Naive thymus-derived CD4-positive, alpha-beta T cell (primary cell): ENCODE measurements around the gene DBF4B. TPM values are rescaled to one million over a fixed set of nuclear protein-coding genes. Genes with fewer than 3 reads are reported as not detected.
A peak's percentile ranks its signal among the peaks of the same experiment; 100 is the strongest.
"Not testable (repeated sequence)": the region's sequence is repeated elsewhere in the genome, so short reads cannot be mapped to it uniquely, and the experiment has no call there.

Experiments used
- ATAC-seq: fragments of 150-1000 bp; cut with Tn5 transposase; 2 replicates; pipeline ENCODE4 v1.10.0; 2021; ENCODE audit warnings: mild to moderate bottlenecking, moderate library complexity
- CTCF ChIA-PET: fragments of 350-600 bp; sonication (Branson Sonifier 250); formaldehyde crosslinking; loops from one replicate; lab custom pipeline; 2021; ENCODE audit warnings: antibody characterized with exemption; lab: Charles Lee
- POLR2A ChIA-PET: fragments of 350-600 bp; sonication (Branson Sonifier 250); formaldehyde crosslinking; loops from one replicate; lab custom pipeline; 2021; ENCODE audit warnings: antibody characterized with exemption, inconsistent platforms; lab: Charles Lee
- DNase-seq, 9 donors: peaks; one replicate each; pipeline versions ENCODE4 v3.0.0 to v3.0.0-alpha.2; 2020 to 2022; ENCODE audit warnings: mixed read lengths in 1 of 9
- H3K27ac ChIP-seq: one replicate; pipeline ENCODE4 v1.7.0; 2013; ENCODE audit warnings: mild to moderate bottlenecking, low read depth, low read length, moderate library complexity
- H3K27me3 ChIP-seq, 2 donors: one replicate each; pipeline ENCODE4 v1.7.0; 2013; ENCODE audit warnings: low read length in 2 of 2, mild to moderate bottlenecking in 2 of 2, moderate library complexity in 2 of 2; ENCODE audit not compliant: control insufficient read depth in 2 of 2, insufficient read depth in 2 of 2
- H3K36me3 ChIP-seq, 3 experiments: 1 replicate in 2 of 3; 2 replicates in 1 of 3; pipeline ENCODE4 v1.7.0; 2013; ENCODE audit warnings: low read length in 3 of 3, mild to moderate bottlenecking in 3 of 3, moderate library complexity in 1 of 3; ENCODE audit not compliant: insufficient read depth in 3 of 3, control insufficient read depth in 2 of 3
- H3K4me1 ChIP-seq, 2 donors: one replicate each; pipeline ENCODE4 v1.7.0; 2013; ENCODE audit warnings: low read length in 2 of 2, mild to moderate bottlenecking in 2 of 2, moderate library complexity in 1 of 2; ENCODE audit not compliant: control insufficient read depth in 2 of 2, insufficient read depth in 2 of 2
- H3K4me3 ChIP-seq: 2 replicates; pipeline ENCODE4 v1.7.0; 2013; ENCODE audit warnings: mild to moderate bottlenecking, low read length
- H3K9me3 ChIP-seq, 3 experiments: 1 replicate in 2 of 3; 2 replicates in 1 of 3; pipeline ENCODE4 v1.7.0; 2013; ENCODE audit warnings: low read length in 3 of 3; ENCODE audit not compliant: control insufficient read depth in 2 of 3
- H3K27ac Mint-ChIP-seq, 9 donors: one replicate each; pipeline ENCODE4 v1.8.0; 2020 to 2022; ENCODE audit warnings: mixed read lengths in 9 of 9, mild to moderate bottlenecking in 8 of 9, moderate library complexity in 5 of 9, inconsistent platforms in 2 of 9
- H3K27me3 Mint-ChIP-seq, 5 donors: one replicate each; pipeline ENCODE4 v1.8.0; 2021 to 2022; ENCODE audit warnings: mixed read lengths in 5 of 5, mild to moderate bottlenecking in 1 of 5
- H3K36me3 Mint-ChIP-seq, 5 donors: one replicate each; pipeline ENCODE4 v1.8.0; 2020 to 2022; ENCODE audit warnings: mixed read lengths in 5 of 5, mild to moderate bottlenecking in 3 of 5, inconsistent platforms in 1 of 5
- H3K4me1 Mint-ChIP-seq, 7 donors: one replicate each; pipeline ENCODE4 v1.8.0; 2020 to 2022; ENCODE audit warnings: mixed read lengths in 7 of 7, mild to moderate bottlenecking in 3 of 7, inconsistent platforms in 1 of 7
- H3K4me3 Mint-ChIP-seq, 10 donors: one replicate each; pipeline ENCODE4 v1.8.0; 2020 to 2022; ENCODE audit warnings: mild to moderate bottlenecking in 10 of 10, mixed read lengths in 10 of 10, moderate library complexity in 6 of 10, inconsistent platforms in 2 of 10
- H3K9me3 Mint-ChIP-seq, 11 donors: one replicate each; pipeline ENCODE4 v1.8.0; 2020 to 2022; ENCODE audit warnings: mixed read lengths in 11 of 11, mild to moderate bottlenecking in 4 of 11, inconsistent platforms in 1 of 11, moderate library complexity in 1 of 11
- intact Hi-C, 2 donors: fragments of 100-400 bp; cut with micrococcal nuclease; formaldehyde crosslinking; loops; one replicate each; pipeline ENCODE4 v1.15.1; 2023
- polyA plus RNA-seq, 2 donors: library from polyadenylated mRNA; unstranded; fragments of 300-500 nt; fragmentation: Illumina TruSeq; gene quantifications; one replicate each; pipeline ENCODE4 v1.2.3, GENCODE V29; 2021
- total RNA-seq, 6 experiments: library from RNA in 5 of 6; stranded (reverse) in 5 of 6; gene quantifications; 1 replicate in 5 of 6; 2 replicates in 1 of 6; pipeline ENCODE4 v1.2.3 and lab custom pipeline; 2021 to 2026

DBF4B gene
- total and polyA plus RNA-seq, 7 experiments from 2014 or later: 0.35 to 23.1 (median 3.8) TPM

GRCh38 chr17:44722254-44722653 is 13.8 kb downstream of the DBF4B start:
- H3K27ac Mint-ChIP-seq: no peak overlapping the region
- ATAC-seq: no peak
- no peaks in the 10 kb centered on the region for H3K9me3 Mint-ChIP-seq
- intact Hi-C loops: no loop called here
- Histone ChIP-seq H3K27me3 (no peaks in the 10 kb centered on the region), H3K36me3 (no peaks in the 10 kb centered on the region), H3K27ac (no peak overlapping the region), H3K4me3 (no peak overlapping the region), H3K9me3 (no peaks in the 10 kb centered on the region), H3K4me1 (no peaks in the 10 kb centered on the region)
- H3K36me3 Mint-ChIP-seq: peaks cover 0 to 22% (median 9%) of the 10 kb centered on the region in 5 donors
- H3K4me1 Mint-ChIP-seq: no peaks in the 10 kb centered on the region
- no peaks in the 10 kb centered on the region for H3K27me3 Mint-ChIP-seq
- DNase-seq: no peak
- POLR2A ChIA-PET: no interaction called here
- no peak overlapping the region for H3K4me3 Mint-ChIP-seq
- CTCF ChIA-PET: no interaction called here

GRCh38 chr17:44726121-44726520 is 17.7 kb downstream of the DBF4B start:
- intact Hi-C loops, POLR2A ChIA-PET, H3K27ac Mint-ChIP-seq, H3K9me3 Mint-ChIP-seq, H3K4me1 Mint-ChIP-seq, H3K36me3 ChIP-seq, H3K9me3 ChIP-seq, DNase-seq, H3K4me1 ChIP-seq, H3K4me3 ChIP-seq, ATAC-seq, CTCF ChIA-PET, H3K27ac ChIP-seq, H3K27me3 Mint-ChIP-seq, H3K27me3 ChIP-seq, H3K4me3 Mint-ChIP-seq: not testable (repeated sequence)
- H3K36me3 Mint-ChIP-seq: peaks cover 0 to 31% (median 4%) of the 10 kb centered on the region in 5 donors

GRCh38 chr17:44733753-44734152 is 25.3 kb downstream of the DBF4B start:
- no peaks in the 10 kb centered on the region for H3K36me3 ChIP-seq
- ATAC-seq: no peak
- ChIA-PET CTCF (no interaction called here), POLR2A (no interaction called here)
- no peaks in the 10 kb centered on the region for H3K27me3 ChIP-seq
- H3K36me3 Mint-ChIP-seq: peaks cover 0 to 29% (median 2%) of the 10 kb centered on the region in 5 donors
- H3K4me3 ChIP-seq: no peak overlapping the region
- no peak for DNase-seq
- no peaks in the 10 kb centered on the region for H3K4me1 Mint-ChIP-seq
- no peak overlapping the region for H3K27ac ChIP-seq
- intact Hi-C loops: no loop called here
- H3K27me3 Mint-ChIP-seq: no peaks in the 10 kb centered on the region
- H3K9me3 ChIP-seq: no peaks in the 10 kb centered on the region
- no peak overlapping the region for H3K4me3 Mint-ChIP-seq
- H3K4me1 ChIP-seq: no peaks in the 10 kb centered on the region
- H3K9me3 Mint-ChIP-seq: no peaks in the 10 kb centered on the region
- no peak overlapping the region for H3K27ac Mint-ChIP-seq

GRCh38 chr17:44734272-44734671 is 25.8 kb downstream of the DBF4B start:
- CTCF ChIA-PET: no interaction called here
- POLR2A ChIA-PET: no interaction called here
- intact Hi-C loops: no loop called here
- no peak overlapping the region for H3K4me3 ChIP-seq
- no peaks in the 10 kb centered on the region for H3K4me1 Mint-ChIP-seq
- no peaks in the 10 kb centered on the region for H3K9me3 Mint-ChIP-seq
- no peaks in the 10 kb centered on the region for H3K27me3 ChIP-seq
- H3K36me3 Mint-ChIP-seq: peaks cover 0 to 29% (median 2%) of the 10 kb centered on the region in 5 donors
- H3K9me3 ChIP-seq: no peaks in the 10 kb centered on the region
- no peaks in the 10 kb centered on the region for H3K27me3 Mint-ChIP-seq
- no peak for ATAC-seq
- H3K36me3 ChIP-seq: no peaks in the 10 kb centered on the region
- H3K4me3 Mint-ChIP-seq: no peak overlapping the region
- no peak overlapping the region for H3K27ac ChIP-seq
- H3K27ac Mint-ChIP-seq: no peak overlapping the region
- H3K4me1 ChIP-seq: no peaks in the 10 kb centered on the region
- DNase-seq: no peak

- H3K27ac Mint-ChIP-seq: no peak overlapping the region
- Histone ChIP-seq H3K27me3 (no peaks in the 10 kb centered on the region), H3K9me3 (no peaks in the 10 kb centered on the region), H3K36me3 (no peaks in the 10 kb centered on the region), H3K4me1 (no peaks in the 10 kb centered on the region), H3K4me3 (no peak overlapping the region), H3K27ac (no peak overlapping the region)
- no peaks in the 10 kb centered on the region for H3K27me3 Mint-ChIP-seq
- intact Hi-C loops: no loop called here
- DNase-seq (no peak), ATAC-seq (no peak)
- H3K4me1 Mint-ChIP-seq: no peaks in the 10 kb centered on the region
- POLR2A ChIA-PET: no interaction called here
- no peak overlapping the region for H3K4me3 Mint-ChIP-seq
- CTCF ChIA-PET: no interaction called here
- no peaks in the 10 kb centered on the region for H3K9me3 Mint-ChIP-seq
- peaks cover 0 to 16% (median 0%) of the 10 kb centered on the region in 5 donors for H3K36me3 Mint-ChIP-seq
Measured at GRCh38 chr17:44736551-44737240, 28.2 kb downstream of the DBF4B start.

GRCh38 chr17:44738214-44738906 is 29.9 kb downstream of the DBF4B start:
- Histone ChIP-seq H3K4me3 (no peak overlapping the region), H3K4me1 (no peaks in the 10 kb centered on the region), H3K27ac (no peak overlapping the region), H3K36me3 (no peaks in the 10 kb centered on the region), H3K27me3 (no peaks in the 10 kb centered on the region), H3K9me3 (no peaks in the 10 kb centered on the region)
- Mint-ChIP-seq H3K4me1 (no peaks in the 10 kb centered on the region), H3K27me3 (no peaks in the 10 kb centered on the region), H3K9me3 (no peaks in the 10 kb centered on the region), H3K27ac (no peak overlapping the region), H3K36me3 (peaks cover 0 to 18% (median 0%) of the 10 kb centered on the region in 5 donors), H3K4me3 (no peak overlapping the region)
- DNase-seq (no peak), ATAC-seq (no peak)
- ChIA-PET CTCF (interaction anchor here (0.6 kb wide), 1 partner anchor 31 kb away, joined by 3 read pairs; no protein-coding TSS in a partner anchor), POLR2A (no interaction called here)
- intact Hi-C loops: no loop called here

GRCh38 chr17:44741316-44741715 is 32.9 kb downstream of the DBF4B start:
- Mint-ChIP-seq H3K4me1 (no peaks in the 10 kb centered on the region), H3K36me3 (peaks cover 0 to 11% (median 0%) of the 10 kb centered on the region in 5 donors), H3K9me3 (no peaks in the 10 kb centered on the region), H3K27ac (peak overlapping the region in 1 of 9 donors; percentile 20), H3K27me3 (no peaks in the 10 kb centered on the region), H3K4me3 (no peak overlapping the region)
- Histone ChIP-seq H3K27ac (no peak overlapping the region), H3K4me1 (no peaks in the 10 kb centered on the region), H3K9me3 (no peaks in the 10 kb centered on the region), H3K4me3 (no peak overlapping the region), H3K27me3 (no peaks in the 10 kb centered on the region), H3K36me3 (no peaks in the 10 kb centered on the region)
- CTCF ChIA-PET: no interaction called here
- intact Hi-C loops: no loop called here
- POLR2A ChIA-PET: no interaction called here
- ATAC-seq: no peak
- no peak for DNase-seq
